GM13976 (cell line): Measurements from ENCODE around the gene VWDE.

Source experiments
- DNase-seq: peaks from one replicate; pipeline ENCODE4 v3.0.0; 2012; ENCODE audit warnings: low spot score
- CTCF ChIP-seq: IDR thresholded peaks from 2 replicates; pipeline ENCODE4 v1.5.1; 2012; ENCODE audit warnings: borderline replicate concordance, mild to moderate bottlenecking; ENCODE audit not compliant: insufficient read depth; ENCODE audit errors: extremely low read depth, missing control alignments, control extremely low read depth
- in situ Hi-C: fragments of 300-500 bp; cut with MboI; formaldehyde crosslinking; loops from one replicate; pipeline ENCODE4 v1.12.0; 2022; ENCODE audit warnings: low sequenced_read_pairs, mixed read lengths, inconsistent platforms; ENCODE audit not compliant: unreplicated experiment

VWDE gene

DNA sequence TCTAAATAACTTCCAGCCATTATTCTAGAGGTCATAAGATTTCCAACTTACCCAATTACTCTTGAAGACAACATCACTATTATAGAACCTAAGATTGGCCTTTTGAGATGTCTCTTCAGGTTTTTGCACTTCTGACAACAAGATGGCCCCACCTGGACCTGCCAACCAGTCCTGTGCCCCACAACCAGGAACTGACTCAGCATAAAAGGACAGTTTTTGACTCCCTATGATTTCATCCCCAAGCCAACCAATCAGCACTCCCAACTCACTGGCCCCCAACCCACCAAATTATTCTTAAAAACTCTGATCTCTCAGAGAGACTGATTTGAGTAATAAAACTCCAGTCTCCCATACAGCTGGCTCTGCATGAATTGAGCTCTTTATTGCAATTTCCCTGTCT is 98.2 kb downstream of the VWDE start:
- in situ Hi-C loops: no loop called here
- no peak for TF ChIP-seq CTCF
- DNase-seq: no peak

DNA sequence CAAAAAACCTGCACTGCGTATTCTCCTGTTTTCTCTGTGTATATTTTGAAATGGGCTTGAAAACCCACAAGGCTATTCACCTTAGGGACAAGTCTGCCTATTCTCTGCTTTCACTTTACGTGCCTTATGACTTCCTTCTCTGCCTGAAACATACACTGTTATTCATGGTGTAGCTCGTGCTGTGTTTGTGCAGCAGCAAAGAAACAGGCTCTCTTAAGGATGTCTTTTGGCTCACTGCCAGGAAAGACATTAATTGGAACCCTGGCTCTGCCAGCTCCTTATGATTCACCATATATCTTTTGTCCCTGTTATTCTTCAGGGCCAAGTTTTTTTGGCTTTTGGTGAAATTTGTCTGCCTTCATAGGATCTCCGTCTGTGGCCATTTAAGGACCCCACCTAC is 100.2 kb downstream of the VWDE start:
- no peak for DNase-seq
- in situ Hi-C loops: no loop called here
- no peak for TF ChIP-seq CTCF

- TF ChIP-seq CTCF: no peak
- DNase-seq: no peak
- in situ Hi-C loops: no loop called here
Measured at GRCh38 chr7:12303062-12303461, 100.6 kb downstream of the VWDE start.

DNA sequence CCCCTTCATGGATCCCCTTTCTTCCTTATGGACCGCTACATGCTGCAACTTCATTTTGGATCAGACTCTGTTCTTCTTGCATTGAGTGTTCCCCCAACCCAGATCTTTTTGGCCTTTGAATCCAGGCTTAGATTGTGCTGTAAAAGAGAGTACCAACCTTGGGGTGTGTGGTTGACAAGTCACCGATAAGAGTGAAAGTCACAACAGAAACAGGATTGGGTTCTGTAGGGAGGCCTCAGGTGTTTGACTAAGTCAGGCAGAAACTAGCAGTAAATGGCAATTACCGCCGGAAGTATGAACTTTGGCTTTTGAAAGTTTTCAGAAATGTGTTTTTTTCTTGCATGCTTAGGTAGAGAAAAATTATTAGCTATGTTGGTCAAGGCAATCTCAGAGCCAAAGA is 103.2 kb downstream of the VWDE start:
- TF ChIP-seq CTCF: no peak
- no peak for DNase-seq
- in situ Hi-C loops: no loop called here

GRCh38 chr7:12299367-12299766 is 104.3 kb downstream of the VWDE start:
- no peak for TF ChIP-seq CTCF
- no peak for DNase-seq
- in situ Hi-C loops: no loop called here

DNA sequence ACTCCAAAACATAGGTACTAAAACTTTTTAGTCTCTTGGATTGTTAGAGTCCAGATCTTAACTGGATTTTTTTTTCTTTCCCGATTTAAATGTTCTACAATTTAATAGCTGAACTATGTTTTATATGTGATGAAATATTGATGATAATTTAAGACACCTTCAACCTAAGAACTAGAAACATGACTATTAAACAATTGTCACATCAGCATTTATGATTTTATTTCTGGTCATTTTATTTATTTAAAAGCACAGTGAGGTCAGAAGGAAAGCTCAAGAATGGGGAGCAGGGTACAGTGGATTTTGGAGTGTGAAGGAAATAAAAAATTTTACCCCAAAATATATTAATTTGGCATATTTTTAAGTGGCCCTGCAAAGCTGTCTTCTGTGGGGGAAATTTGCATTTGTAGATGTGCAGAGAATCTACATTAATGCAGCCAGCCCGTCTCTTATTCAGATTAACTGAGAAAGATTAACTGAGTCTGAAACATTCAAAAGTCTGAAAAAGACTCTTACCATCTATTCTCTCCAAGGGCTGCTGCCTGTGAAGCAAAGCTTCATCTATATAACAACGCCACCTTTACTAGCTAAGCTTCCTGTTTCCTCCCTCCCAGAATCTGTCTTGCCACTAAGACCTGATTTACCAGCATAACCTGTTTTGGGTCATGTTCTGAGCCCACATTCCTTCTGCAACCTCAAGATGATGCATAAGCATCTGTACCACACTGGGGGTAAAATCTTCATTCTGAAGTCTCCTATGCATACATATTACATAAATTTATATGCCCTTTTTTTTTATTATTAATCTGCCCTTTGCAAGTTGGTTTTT is 106.2 kb downstream of the VWDE start:
- no peak for DNase-seq
- no peak for TF ChIP-seq CTCF
- in situ Hi-C loops: no loop called here
